NK-92 treated with Interleukin-12 subunit alpha and Interleukin-12 subunit beta, amount 100 ng/mL, for 24 hours (cell line): ENCODE data around the gene TENT5A.

Experiments used
- DNase-seq: peaks from one replicate; lab custom pipeline; 2025; lab: John Stamatoyannopoulos, UW

Gene TENT5A

GRCh38 chr6:81713205-81713604 is 39.3 kb downstream of the TENT5A start:
- no peak for DNase-seq

- no peak for DNase-seq
Measured at GRCh38 chr6:81708113-81708699, 44.3 kb downstream of the TENT5A start.

- DNase-seq: no peak
Measured at GRCh38 chr6:81704700-81705099, 47.8 kb downstream of the TENT5A start.

GRCh38 chr6:81700414-81700813 is 52.1 kb downstream of the TENT5A start:
- no peak for DNase-seq

DNA sequence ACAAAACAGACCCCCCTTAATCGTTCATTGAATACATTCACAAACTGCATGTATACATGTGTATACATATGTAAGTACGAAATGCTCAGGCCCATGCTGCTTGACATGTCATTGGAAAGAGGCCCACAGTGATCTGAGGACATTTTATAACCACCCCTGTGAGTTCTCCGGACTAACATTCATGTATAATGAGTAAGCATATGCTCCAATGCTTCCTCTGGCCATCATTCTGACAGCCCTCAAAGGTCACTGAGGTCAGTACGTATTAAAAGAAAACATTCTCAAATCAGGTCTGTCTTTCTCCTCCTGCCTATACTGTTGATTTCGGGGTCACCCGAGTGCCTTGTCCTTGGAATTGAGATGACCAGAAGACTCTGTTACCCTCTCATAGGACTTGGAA is 54.9 kb downstream of the TENT5A start:
- no peak for DNase-seq

GRCh38 chr6:81696524-81696923 is 56.0 kb downstream of the TENT5A start:
- no peak for DNase-seq
